ENCODE data around the gene RRP15.

Gene RRP15

DNA sequence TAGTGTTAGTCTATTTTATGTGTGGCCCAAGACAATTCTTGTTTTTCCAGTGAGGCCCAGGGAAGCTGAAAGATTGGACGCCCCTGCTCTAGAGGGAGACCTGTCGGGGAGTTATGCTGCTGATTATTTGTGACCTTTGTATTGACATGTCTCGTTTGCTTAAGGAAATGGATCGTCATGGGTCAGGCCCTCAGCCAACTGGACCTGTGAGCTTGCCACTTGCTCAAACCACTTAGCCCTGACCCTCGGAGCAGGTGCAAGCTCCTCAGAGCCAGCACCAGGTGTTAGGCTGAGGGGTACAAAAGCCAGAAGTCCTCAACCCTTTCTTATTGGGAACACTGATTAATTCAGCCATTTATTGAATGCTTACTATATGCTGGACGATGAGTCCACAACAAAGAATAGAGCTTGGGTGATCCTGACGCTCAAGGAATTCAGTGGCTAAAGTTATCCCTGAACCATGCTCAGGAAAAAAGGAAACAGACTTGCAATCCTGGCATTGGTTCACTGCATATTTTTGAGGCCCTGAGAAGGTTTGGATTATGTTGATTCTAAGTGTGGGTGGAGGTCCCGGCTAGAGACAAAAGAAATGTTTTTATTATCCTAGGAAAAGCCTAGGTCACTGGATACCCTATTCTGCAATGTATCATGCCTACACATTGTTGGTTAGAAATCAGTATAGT, 79.1 kb downstream of the RRP15 start:
- no peak for DNase-seq

DNA sequence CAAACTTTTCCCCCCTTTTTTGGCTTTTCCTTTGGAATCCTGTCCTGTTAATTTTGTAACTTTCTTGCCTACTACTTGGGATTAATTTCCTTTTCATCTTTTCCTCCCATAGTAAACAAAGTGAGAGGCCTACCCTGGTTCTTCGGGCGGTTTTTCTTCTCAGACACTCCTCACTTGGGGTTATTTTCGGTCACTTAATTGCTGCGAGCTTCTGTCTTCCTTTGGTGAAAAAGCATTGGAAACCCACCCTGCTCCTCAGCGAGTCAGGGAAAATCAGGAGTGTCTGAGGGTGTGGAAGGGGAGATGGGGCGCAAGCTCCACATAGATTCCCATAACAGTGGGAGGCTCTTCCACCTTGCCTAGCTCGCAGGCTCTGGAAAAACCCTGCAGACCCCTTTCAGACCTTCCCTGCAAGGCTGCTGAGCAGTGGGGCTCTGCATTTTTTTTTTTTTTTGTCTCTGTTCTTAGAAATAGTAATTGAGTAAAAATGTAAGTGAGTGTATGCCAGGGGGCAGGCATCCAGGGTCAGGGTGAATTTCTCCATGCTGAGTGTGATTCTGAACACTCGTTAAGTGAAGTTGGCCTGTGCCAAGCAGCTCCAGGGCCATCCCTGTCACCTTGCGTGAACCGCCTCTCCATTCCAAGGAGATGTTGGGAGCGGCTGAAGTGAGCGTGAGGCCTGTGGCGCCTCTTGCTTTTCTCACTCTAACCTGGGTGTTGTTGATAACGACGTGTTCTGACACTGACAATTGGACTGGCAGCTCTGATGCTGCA, 80.3 kb downstream of the RRP15 start:
- no peak for DNase-seq

DNA sequence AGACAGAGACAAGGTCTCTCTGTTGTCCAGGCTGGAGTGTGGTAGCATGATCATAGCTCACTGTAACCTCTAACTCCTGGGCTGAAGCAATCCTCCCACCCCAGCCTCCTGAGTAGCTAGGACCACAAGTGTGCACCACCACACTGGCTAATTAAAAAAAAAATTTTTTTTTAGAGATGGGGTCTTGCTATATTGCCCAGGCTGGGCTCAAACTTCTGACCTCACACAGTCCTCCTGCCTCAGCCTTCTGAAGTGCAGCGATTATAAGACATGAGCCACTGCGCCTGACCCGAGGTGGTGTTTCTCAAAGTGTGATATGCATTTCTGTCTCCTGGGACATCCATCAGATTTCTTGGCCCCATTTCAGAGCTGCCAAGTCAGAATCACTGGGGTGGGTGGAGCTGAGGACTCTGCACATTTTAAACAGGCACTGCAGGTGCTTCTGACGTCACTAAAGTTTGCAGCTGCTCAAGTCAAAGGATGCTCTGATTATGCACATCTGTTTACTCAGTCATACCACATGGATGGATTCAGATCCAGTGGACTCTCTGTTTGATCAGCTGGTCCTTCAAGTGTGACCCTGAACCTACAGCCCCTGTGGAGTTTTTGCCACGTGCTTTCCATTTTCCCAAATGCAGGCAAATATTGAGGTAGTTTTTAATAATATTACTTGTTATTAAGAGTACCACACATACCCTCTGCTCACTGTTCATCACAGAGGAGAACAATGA, 81.4 kb downstream of the RRP15 start:
- DNase-seq: no peak

DNA sequence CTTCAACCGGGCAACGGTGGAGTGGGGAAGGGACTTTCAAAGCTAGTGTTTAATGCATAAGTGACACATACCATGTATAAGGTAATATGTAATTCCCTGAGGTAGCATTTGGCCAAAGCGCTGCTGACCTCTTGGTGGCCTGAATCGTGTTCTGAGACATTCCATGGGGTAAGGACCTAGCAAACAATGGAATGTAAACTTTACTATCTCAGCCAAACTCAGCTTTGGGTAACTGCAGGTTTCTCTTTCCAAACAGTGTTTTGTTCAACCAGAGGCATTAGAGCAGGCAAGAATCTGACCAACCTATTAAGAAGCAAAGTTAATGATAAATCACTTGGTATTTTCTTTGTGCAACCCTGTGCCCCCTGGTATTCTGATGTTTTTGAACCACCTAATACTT, 82.0 kb downstream of the RRP15 start:
- DNase-seq: no peak

DNA sequence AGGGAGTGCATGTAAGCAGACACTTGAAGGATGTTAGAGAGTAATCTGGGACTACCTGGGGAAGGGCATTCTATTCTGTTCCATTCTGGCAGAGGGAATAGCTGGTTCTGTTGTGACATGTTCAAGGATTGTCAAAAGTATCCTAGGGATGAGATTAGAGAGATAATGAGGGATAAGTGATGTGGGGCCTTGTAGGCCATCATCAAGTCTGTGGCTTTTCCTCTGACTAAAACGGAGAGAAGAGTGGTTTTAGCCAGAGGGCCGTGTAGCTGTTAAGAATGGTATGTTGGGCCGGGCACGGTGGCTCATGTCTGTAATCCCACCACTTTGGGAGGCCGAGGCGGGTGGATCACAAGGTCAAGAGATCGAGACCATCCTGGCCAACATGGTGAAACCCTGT, 83.6 kb downstream of the RRP15 start:
- no peak for DNase-seq

DNA sequence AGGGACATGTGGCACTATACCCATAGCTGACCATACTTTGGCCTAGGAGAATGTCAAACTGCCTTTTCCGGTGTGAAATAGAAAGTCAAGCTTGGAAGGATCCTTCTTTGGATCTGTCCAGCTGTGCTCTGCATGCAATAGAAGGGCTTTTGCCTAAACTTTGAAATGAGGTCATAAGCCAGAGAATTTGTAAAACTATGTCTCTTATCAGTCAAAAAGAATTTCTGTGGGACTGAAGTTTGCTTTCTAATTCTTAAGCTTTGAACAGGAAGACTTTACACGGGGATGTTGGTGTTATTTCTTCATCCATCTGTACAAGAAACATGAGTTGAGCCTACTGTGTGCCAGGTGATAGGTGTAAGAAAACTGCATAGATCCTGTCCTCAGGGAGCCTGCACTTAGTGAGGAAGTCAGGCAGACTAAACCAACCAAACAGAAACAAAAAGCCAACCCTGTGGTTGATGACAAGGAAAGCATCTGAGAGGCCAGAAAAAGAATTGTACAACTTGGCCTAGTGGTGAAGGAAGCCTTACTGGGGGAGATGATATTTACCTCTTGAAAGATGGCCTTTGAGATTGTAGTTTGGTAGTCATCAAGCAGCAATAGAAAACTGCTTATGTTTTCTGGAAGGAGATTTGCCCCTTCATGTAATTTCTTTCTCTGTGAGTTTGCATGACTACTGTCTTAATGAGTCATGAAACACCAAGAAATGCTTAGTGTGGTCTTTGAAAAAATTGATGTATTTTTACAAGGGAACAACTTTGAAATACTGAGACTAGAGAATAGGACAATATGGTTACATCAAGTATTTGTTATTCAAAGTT, 84.8 kb downstream of the RRP15 start:
- DNase-seq: no peak

DNA sequence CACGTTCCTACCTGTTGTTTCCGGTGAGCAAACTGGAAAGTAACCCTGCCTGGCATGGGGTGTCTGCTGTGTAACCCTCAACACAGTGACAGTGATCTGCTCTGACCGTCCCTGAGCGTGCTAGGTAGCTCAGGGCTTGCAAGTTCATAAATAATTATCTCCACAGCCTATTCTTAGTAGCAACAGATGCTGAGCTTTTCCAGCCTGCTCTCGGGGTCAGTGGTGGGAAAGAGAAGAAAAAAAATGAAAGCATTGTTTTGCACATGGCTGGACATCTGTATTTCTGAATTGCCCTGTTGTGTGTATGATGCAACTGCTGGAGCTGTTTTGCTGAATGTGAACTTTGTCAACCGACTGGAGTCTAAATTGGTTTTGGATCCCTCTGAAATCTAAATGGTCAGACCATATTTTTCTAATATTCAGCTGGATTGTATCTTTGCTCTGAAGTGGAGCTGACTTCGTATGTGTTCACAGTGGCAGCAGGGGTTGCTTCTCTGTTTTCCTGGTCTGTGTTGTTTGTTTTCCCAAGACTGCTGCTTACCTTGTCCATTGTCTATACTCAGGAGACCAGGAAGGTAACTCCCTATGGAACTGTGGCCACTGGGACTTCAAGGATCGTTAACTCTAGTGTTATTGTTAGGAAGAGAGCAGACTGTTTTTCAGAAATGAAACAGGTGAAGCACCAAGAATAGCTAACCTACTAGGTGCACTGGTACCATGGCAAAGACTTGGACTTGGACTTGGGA, 87.0 kb downstream of the RRP15 start:
- DNase-seq: peak; percentile 40

DNA sequence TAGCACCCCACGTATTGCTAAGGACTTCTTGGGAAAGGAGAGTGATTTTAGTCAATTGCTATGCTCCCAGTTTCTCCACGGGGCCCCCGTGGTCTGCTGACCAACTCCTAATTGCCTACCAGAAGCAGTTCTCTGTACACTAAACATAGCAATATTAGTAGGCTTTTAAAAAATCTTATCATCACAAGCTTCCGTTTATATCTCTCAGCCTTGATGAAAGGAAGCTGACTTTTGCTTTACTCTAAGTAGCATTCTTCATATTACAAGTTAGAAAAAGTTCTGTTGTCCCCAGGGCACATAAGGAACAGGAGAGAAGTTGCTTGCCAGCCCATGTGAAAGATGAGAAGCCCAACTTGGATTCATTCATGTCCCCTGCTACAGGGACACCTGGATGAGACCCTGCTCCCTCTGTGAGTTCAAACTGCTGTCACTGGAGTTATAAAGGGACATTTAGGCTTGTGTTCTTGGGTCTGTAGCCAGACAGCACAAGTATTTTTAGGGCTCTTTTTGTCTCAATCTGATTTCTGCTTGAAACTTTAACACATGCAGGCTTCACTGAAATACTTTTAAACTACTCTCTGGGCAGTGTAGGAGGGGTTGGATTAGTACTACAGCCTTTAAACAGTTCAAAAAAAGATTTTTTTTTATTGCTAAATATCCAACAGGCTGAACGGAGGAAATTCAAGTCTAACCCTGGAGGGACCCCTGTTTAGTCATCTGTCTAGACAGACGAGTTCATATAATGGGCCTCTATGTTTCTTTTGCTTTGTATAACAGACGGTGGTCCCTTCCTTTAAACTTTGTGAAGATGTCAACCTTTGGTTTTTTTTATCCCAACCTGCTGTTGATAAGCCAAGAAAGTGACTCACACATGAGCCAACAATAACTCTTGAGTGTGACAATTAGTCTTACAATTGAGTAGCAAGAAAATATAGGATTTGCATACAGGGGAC, 89.6 kb downstream of the RRP15 start:
- DNase-seq: no peak

DNA sequence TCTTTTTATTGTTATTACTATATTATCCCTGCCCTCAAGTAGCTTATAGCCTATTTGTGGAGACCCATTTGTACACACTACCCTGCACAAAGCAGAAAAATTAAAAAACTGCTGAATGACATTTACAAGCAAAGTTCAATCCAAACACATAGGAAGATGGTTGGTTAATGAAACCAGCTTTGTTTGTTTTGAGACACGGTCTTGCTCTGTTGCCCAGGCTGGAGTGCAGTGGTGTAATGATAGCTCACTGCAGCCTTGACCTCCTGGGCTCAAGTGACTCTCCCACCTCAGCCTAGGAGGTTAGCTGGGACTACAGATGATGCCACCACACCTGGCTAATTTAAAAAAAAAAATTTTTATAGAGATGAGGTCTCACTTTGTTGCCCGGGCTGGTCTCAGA, 91.6 kb downstream of the RRP15 start:
- DNase-seq: no peak

DNA sequence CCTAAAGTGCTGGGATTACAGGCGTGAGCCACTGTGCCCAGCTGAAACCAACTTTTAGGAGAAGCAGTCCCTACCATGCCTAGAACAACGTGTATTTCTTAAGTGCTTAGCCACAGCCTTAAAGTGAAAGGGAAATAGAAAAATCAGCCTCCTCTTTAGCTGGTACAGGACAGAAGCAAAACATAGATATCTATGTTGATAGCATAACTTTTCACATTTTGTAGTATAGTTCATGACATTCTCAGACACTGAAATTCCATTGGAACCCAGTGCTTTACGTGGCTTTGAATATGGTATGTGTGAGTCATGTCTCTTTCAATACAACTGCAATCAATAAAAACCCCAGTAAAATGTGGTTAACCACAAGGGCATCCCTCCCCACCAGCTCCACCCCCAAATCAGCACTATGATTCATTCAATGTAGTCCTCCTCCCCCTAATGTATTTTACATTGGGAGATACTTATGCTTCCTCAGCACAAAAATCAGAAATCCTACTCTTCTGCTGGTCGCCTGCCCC, 92.1 kb downstream of the RRP15 start:
- no peak for DNase-seq

DNA sequence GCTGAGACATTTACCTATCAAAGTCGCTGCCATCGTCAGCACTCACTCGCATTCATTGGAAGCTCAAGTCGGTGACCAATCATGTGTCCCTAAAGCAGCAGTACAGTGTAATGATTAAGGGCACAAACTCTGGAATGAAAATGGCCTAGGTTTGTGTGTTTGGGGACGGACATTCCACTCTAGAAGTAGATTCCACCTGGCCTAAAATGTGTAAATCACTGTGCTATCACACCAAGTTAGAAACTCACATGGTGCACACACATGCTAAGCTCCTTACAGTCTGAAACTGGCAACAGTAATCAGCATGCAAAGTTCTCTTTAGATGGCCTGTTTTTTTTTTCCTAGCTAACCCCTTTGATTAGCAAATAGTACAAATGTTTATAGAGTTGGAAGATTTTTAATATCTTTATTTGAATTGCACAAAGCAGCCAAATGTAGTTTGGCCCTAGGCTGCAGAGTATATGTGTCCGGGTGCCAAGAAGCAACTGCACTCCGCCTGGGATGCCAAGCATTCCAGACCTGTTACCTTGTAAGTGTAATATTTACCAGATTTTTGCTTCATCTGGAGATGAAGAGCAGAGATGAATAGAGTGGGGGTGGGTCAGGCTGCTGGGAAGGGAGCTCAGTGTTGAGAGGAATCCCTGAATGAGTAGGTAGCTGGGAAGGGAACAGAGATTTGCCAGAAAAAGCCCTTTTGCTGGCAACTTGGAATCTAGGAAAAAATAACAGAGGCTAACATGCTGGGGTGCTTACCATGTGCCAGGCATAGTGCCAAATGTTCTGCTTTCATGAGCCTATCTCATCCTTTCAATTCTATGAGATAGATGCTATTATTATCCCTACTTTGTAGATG, 95.3 kb downstream of the RRP15 start:
- DNase-seq: no peak

DNA sequence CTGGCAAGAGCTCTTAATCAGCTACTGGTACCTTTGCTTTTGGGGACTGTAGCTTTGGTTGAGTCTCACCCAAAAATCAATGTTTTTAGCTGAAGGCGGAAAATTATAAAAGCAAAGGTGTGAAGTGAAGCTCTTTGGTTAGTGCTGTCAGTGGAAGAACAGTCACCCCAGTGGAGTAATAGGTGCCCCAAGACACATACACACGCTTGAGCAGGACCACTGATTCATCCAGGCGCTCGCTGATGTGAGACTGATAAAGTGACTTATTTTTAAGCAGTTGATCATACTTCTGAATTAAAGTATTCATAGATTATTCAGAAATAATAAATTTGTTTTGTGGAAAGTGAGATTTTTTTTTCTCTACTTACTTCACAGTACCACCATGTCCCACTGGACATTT, 97.2 kb downstream of the RRP15 start:
- DNase-seq: no peak

DNA sequence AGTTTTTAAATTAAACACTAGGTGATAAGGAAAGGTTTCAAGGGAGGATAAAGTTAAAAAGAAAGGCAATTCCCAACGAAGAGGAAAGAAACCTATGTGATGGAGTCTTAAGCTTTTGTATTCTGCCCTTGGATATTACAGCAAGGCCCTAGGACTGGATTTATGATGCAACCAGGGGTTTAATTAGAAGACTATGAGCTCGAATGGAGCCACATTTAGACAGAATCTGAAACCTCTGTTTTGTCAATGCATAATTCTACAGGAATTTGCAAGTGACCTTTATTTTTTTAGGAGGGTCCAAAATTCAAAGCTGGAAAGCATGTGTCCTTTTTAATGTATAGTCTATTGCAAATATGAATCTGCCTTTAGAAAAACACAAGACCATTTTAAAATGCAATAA, 98.0 kb downstream of the RRP15 start:
- DNase-seq: no peak

DNA sequence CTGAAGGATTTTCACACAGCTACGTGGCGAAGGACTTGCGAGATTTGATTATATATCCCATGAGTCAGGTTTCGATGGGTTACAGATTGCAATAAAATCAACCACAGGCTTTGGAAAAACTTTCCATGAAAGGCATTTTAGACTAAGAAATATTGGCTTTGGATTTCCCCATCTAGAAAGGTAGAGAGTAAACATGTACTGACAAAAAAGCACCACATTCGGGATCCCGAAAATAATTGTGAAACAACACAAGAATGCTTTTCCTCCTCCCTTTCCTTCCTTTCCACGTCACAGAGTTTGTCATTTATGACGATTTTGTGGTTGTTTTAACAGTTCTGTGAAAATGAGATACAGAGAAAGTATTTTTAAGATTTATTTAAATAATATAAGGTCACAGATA, 98.6 kb downstream of the RRP15 start:
- DNase-seq: no peak

DNA sequence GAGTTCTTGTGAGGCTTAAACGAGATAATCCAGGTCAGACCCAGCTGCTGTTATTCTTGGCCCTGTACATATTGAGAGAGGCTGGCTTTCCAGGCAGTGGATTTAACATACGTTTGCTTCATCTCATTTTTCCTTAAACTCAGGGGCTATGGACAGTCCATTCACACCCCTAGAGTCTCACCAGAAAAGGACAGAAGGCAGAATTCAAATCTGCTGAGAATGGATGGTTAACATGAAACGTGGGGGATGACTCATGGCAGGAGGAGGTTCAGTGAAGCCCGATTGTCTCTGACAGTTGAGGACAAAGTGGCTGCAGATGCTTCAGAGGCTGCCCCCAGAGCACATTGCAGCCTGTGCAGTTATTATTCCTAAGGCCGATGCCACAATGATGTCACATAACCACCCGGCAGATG, 99.5 kb downstream of the RRP15 start:
- DNase-seq: no peak

Measured in NCI-H2107 (cell line).